ENCODE results near the gene SMG9.

Gene SMG9

GRCh38 chr19:43755256-43755801 is 567 bp upstream of the SMG9 start:
- DNase-seq (ENCODE audit: low spot score), result peak; percentile 79

- DNase-seq (ENCODE audit: low spot score), result no peak
Measured at GRCh38 chr19:43754253-43754502, 584 bp downstream of the SMG9 start.

GRCh38 chr19:43752287-43752875 is 2.4 kb downstream of the SMG9 start:
- no peak for DNase-seq (ENCODE audit: low spot score)

- no peak for DNase-seq (ENCODE audit: low spot score)
Measured at GRCh38 chr19:43751466-43752220, 3.1 kb downstream of the SMG9 start.

GRCh38 chr19:43749898-43750297 is 4.9 kb downstream of the SMG9 start:
- DNase-seq (ENCODE audit: low spot score), result no peak

- DNase-seq (ENCODE audit: low spot score), result no peak
Measured at GRCh38 chr19:43749152-43749551, 5.6 kb downstream of the SMG9 start.

GRCh38 chr19:43748685-43749084 is 6.1 kb downstream of the SMG9 start:
- DNase-seq (ENCODE audit: low spot score), result no peak

GRCh38 chr19:43748205-43748594 is 6.6 kb downstream of the SMG9 start:
- no peak for DNase-seq (ENCODE audit: low spot score)

- DNase-seq (ENCODE audit: low spot score), result peak; percentile 22
Measured at GRCh38 chr19:43747557-43748204, 7.1 kb downstream of the SMG9 start.

GRCh38 chr19:43743059-43743458 is 11.7 kb downstream of the SMG9 start:
- DNase-seq (ENCODE audit: low spot score), result no peak

- no peak for DNase-seq (ENCODE audit: low spot score)
Measured at GRCh38 chr19:43741075-43741825, 13.5 kb downstream of the SMG9 start.

GRCh38 chr19:43739439-43740235 is 15.1 kb downstream of the SMG9 start:
- DNase-seq (ENCODE audit: low spot score), result no peak

GRCh38 chr19:43738780-43739211 is 16.0 kb downstream of the SMG9 start:
- DNase-seq (ENCODE audit: low spot score), result no peak

- DNase-seq (ENCODE audit: low spot score), result no peak
Measured at GRCh38 chr19:43735957-43736356, 18.8 kb downstream of the SMG9 start.

- no peak for DNase-seq (ENCODE audit: low spot score)
Measured at GRCh38 chr19:43735013-43735412, 19.7 kb downstream of the SMG9 start.

- DNase-seq (ENCODE audit: low spot score), result no peak
Measured at GRCh38 chr19:43731846-43732245, 22.9 kb downstream of the SMG9 start.

GRCh38 chr19:43731346-43731745 is 23.4 kb downstream of the SMG9 start:
- no peak for DNase-seq (ENCODE audit: low spot score)

GRCh38 chr19:43729919-43730318 is 24.8 kb downstream of the SMG9 start:
- DNase-seq (ENCODE audit: low spot score), result no peak

- DNase-seq (ENCODE audit: low spot score), result no peak
Measured at GRCh38 chr19:43727593-43727853, 27.2 kb downstream of the SMG9 start.

- no peak for DNase-seq (ENCODE audit: low spot score)
Measured at GRCh38 chr19:43726736-43727592, 27.8 kb downstream of the SMG9 start.

- DNase-seq (ENCODE audit: low spot score), result no peak
Measured at GRCh38 chr19:43725468-43725867, 29.3 kb downstream of the SMG9 start.

Measured in CD4-positive, alpha-beta T cell treated with Interleukin-2 at 100 ng/mL for 4 hours (primary cell).